ENCODE results near the gene GREB1.

Gene GREB1

DNA sequence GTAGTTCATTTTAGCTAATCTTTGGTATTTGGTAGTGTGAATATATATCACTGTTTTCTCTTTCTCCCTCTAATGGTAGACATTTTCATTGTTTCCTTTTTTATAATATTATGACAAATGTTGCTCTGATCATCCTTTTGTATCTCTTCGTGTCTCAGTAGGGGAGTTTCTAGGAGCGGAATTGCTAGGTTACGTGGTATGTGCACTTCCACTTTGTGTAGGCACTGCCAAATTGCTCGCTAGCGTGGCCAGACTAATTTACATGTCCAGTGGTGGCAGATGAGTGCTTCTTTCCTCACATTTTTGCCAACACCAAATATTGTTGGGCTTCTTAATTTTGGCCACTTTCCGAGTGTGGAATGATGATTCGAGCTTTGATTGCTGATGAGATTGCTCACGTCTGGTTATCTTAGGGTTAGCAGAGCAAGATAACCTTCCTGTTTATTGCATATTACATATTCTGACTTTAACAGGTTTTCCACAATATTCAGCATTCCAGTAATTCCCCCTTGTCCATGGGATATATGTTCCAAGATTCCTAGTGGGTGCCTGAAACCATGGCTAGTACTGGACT, 30.4 kb upstream of the GREB1 start:
- no peak overlapping the region for H3K4me3 ChIP-seq (ENCODE audit: low read depth, low read length)
- TF ChIP-seq, protein P1, sequence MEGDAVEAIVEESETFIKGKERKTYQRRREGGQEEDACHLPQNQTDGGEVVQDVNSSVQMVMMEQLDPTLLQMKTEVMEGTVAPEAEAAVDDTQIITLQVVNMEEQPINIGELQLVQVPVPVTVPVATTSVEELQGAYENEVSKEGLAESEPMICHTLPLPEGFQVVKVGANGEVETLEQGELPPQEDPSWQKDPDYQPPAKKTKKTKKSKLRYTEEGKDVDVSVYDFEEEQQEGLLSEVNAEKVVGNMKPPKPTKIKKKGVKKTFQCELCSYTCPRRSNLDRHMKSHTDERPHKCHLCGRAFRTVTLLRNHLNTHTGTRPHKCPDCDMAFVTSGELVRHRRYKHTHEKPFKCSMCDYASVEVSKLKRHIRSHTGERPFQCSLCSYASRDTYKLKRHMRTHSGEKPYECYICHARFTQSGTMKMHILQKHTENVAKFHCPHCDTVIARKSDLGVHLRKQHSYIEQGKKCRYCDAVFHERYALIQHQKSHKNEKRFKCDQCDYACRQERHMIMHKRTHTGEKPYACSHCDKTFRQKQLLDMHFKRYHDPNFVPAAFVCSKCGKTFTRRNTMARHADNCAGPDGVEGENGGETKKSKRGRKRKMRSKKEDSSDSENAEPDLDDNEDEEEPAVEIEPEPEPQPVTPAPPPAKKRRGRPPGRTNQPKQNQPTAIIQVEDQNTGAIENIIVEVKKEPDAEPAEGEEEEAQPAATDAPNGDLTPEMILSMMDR (IDR thresholded peaks at IDR 0.05; ENCODE audit: low read depth, low read length), result no peak

DNA sequence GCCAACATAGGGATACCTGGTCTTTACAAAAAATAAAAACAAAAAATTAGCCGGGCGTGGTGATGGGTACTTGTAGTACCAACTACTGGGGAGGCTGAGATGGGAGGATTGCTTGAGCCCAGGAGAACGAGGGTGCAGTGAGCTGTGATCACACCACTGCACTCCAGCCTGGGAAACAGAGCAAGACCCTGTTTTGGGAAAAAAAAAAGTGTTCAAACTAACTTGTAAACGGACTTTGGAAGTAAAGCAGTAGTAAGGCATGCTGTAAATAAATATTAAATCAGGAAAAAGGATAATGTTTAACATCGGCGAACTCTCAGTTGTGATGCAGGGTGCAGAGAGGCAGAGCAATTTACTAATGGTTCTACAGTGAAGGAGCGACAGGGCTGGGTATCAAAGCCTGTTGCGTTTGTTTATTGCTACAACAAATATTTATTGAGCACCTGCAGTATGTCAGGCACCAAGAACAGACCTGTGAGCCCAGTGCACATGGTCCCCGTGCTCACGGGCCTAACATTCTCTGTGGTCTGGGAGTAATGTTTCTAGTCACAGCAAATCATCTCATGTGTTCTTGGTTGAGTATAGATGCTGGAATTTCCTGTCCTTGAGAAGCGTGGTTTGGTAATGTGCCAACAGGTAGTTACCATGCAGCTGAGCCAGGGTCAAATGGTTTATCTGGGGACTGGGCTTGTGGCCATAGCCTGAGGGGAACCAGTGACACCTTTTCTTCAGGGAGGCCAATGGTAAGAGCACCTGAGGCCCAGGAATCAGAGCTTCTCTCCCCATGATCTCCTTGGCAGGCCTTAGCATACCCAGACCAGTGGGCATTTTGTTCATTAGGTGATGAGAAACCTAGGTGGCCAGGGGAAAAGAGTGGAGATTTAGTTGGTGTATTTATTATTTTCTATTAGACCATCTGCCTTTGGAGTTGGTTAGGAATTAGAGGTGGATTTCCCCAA, 27.9 kb upstream of the GREB1 start:
- TF ChIP-seq, protein P1 (IDR thresholded peaks at IDR 0.05; ENCODE audit: low read depth, low read length), result no peak
- no peak overlapping the region for H3K4me3 ChIP-seq (ENCODE audit: low read depth, low read length)

DNA sequence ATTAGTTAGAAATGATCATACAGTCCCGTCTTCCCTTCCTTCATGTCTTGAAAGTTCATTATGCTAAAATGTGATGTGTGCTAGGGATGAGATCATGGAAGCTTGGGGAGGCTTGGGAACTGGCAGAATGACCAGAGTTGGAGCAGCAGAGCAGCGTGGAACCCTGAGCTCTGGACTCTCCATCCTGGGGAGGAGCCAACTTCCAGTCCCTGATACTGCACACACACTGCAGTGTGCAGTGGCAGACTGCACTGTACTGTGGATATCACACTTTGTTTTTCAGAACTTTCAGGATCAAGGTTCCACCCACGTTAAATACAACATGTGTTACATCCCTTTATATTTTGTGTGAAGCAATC, 27.3 kb upstream of the GREB1 start:
- no peak overlapping the region for H3K4me3 ChIP-seq (ENCODE audit: low read depth, low read length)
- TF ChIP-seq, protein P1 (IDR thresholded peaks at IDR 0.05; ENCODE audit: low read depth, low read length), result no peak

DNA sequence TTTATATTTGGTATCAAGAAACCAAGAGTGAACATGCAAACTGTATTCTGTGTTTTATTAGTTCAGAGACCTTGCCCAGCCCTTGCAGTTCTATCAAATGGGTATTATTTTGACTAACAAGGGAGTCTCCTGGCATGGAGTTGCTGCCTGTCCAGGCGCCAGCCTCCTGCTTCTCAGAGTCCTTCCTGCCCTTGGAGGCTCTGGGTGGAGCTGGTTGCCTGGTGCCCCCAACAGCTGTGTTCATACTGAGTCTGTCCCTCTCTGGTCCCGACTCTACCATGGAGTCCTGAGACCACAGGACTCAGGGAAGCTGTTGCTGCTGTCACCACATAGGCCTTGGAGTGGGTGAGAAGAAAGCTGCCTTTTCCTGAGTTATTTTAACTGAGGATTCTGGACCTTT, 26.3 kb upstream of the GREB1 start:
- H3K4me3 ChIP-seq (ENCODE audit: low read depth, low read length), result no peak overlapping the region
- TF ChIP-seq, protein P1 (IDR thresholded peaks at IDR 0.05; ENCODE audit: low read depth, low read length), result no peak

DNA sequence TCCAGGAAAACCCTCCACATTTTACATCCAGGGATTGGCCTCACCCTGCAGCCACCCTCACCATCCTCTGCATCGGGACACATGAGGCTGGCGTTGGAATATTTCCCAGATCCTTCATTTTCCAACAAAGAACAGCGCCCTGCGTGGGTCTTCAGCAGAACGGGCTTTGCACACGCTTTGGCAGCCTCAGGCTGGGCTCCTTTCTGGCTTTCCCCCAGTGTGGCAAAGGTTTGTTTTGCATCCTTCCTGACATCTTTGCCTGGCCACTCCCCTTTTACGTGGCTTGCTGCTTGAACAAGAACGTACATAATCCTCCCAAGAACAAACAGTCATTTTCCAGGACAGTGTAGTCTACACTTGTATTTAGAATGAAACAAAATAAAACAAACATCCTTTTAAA, 25.6 kb upstream of the GREB1 start:
- H3K4me3 ChIP-seq (ENCODE audit: low read depth, low read length), result no peak overlapping the region
- TF ChIP-seq, protein P1 (IDR thresholded peaks at IDR 0.05; ENCODE audit: low read depth, low read length), result no peak

DNA sequence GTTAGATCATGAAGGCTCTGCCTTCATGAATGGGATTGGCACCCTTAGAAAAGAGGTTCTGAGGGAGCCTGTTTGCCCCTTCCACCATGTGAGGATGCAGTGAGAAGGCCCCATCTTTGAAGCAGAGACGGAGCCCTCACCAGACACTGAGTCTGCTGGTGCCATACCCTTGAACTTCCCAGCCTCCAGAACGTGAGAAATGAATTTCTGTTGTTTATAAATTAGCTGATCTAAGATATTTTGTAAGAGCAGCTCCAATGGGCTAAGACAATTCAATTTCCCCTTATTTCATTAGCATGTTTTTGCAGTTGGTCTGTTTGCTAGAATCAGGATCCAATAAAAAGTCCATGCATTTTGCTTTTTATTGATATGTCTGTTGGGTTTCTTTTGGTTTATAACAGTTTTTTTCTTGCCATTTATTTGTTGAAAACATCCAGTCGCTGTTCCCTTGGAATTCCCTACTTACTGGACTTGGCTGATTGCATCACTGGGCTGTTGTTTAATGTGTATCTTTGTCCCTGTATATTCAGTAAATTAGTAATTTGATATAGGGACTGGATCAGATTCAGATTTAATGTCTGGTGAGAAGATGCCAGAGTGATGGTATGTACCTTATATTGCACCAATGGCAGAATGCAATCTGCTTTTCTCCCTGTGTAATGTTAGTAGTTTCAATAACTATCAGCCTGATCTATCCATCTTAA, 24.0 kb upstream of the GREB1 start:
- no peak overlapping the region for H3K4me3 ChIP-seq (ENCODE audit: low read depth, low read length)
- TF ChIP-seq, protein P1 (IDR thresholded peaks at IDR 0.05; ENCODE audit: low read depth, low read length), result no peak

DNA sequence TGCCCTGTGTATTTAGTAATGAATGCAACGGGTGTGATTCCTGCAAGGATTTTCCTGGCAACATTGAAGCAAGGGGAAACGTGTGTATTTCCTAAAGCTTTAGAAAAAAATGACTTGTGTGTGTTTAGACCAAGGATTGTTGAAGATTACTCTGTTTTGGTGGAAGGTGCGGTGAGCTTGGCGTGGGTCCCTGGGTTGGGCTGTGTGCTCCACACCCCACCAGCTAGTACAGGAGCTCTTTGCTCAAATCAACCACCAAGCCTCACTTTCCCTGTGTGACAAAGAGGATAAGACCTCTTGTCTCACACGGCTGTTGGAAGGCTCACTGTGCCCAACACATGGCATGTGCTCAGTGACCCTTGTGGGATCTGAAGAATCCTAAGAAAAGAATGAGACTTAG, 21.4 kb upstream of the GREB1 start:
- no peak overlapping the region for H3K4me3 ChIP-seq (ENCODE audit: low read depth, low read length)
- TF ChIP-seq, protein P1 (IDR thresholded peaks at IDR 0.05; ENCODE audit: low read depth, low read length), result no peak

Measured in WI38 (cell line).